H7 (cell line): ENCODE measurements around the gene RPIA. TPM values are rescaled to one million over a fixed set of nuclear protein-coding genes. Genes with fewer than 3 reads are reported as not detected.
"Not testable (repeated sequence)": the region's sequence is repeated elsewhere in the genome, so short reads cannot be mapped to it uniquely, and the experiment has no call there.

ENCODE experiments used
- DNase-seq: peaks from one replicate; pipeline ENCODE4 v3.0.0; 2012
- H3K27me3 ChIP-seq: 2 replicates; pipeline ENCODE4 v1.6.0; 2011; ENCODE audit warnings: mild to moderate bottlenecking, low read length; ENCODE audit not compliant: control insufficient read depth, insufficient read depth
- H3K36me3 ChIP-seq: replicated peaks from 2 replicates; pipeline ENCODE4 v1.5.1; 2011; ENCODE audit warnings: low read length; ENCODE audit not compliant: control insufficient read depth, insufficient read depth
- H3K4me3 ChIP-seq: 2 replicates; pipeline ENCODE4 v1.5.1; 2011; ENCODE audit warnings: low read depth, mild to moderate bottlenecking, control low read depth, low read length, moderate library complexity; ENCODE audit not compliant: insufficient read depth
- total RNA-seq: library from RNA; depleted of rRNA; stranded (reverse); fragments of >200 nt; shearing (Covaris generic); gene quantifications from 2 replicates; pipeline ENCODE4 v1.2.3, GENCODE V29; 2014; rRNA removed

The RPIA gene
- 8.6 and 10.3 TPM in 2 replicates for total RNA-seq

- peak within 1 kb of the TSS; percentile 84 for H3K4me3 ChIP-seq
- H3K27me3 ChIP-seq, result no peaks in the 10 kb centered on the region
- H3K36me3 ChIP-seq, result no peaks in the 10 kb centered on the region
- peak; percentile 96 for DNase-seq
Observed at GRCh38 chr2:88691339-88692183, at the start of gene RPIA. TSS of gene RPIA (plus strand) at chr2:88691673. CDS start at chr2:88691699, 26 bp downstream.

DNA sequence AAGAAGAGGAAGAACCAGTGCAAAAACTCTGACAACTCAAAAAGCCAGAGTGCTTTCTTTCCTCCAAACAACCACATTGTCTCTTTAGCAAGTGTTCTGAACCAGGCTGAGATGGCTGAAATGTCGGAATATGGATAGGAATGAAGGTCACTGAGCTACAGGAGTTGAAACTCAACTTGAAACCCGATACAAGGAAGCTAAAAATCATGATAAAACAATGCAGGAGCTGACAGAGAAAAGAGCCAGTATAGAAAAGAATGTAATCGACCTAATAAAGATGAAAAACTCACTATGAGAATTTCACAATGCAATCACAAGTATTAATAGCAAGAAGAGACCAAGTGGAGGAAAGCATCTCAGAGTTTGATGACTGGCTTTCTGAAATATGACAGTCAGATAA, 49.2 kb upstream of the RPIA start:
- DNase-seq, result no peak
- no peak overlapping the region for H3K4me3 ChIP-seq
- H3K36me3 ChIP-seq, result no peaks in the 10 kb centered on the region
- H3K27me3 ChIP-seq, result no peaks in the 10 kb centered on the region

DNA sequence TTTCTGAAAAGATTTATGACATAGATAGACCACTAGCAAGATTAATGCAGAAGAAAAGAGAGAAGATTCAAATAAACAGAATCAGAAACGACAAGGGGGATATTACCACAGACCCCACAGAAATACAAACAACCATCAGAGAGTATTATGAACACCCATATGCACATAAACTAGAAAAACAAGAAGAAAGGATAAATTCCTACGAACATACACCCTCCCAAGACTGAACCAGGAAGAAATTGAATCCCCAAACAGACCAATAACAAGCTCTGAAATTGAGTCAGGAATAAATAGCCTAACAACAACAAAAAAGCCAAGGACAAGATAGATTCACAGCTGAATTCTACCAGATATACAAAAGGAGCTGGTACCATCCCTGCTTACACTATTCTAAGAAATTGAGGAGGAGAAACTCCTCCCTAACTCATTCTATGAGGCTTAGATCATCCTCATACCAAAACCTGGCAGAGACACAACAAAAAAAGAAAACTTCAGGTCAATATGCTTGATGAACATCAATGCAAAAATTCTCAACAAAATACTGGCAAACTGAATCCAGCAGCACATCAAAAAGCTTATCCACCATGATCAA, 46.1 kb upstream of the RPIA start:
- not testable (repeated sequence) for H3K4me3 ChIP-seq, H3K27me3 ChIP-seq, DNase-seq, H3K36me3 ChIP-seq

- no peaks in the 10 kb centered on the region for H3K27me3 ChIP-seq
- no peak overlapping the region for H3K4me3 ChIP-seq
- no peak for DNase-seq
- no peaks in the 10 kb centered on the region for H3K36me3 ChIP-seq
Observed at GRCh38 chr2:88651646-88652045, 39.8 kb upstream of the RPIA start.

DNA sequence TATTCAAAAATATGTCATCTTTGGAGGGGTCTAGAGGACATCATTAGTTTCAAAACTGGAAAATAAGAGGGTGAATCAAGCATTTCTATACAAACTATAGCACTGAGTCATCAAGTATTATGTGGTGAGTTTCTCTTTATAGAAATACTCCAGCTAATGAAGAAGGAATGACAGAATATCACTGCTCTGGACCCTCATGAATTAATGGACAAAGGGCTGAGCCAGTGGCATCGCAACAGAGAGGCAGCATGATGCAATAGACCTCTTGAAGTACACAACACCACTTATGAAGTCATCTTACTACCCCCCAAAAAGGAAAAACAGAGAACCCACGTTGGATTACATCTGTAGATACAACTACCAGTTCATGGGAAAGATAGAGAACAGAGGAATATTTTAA, 36.8 kb upstream of the RPIA start:
- DNase-seq, result no peak
- no peaks in the 10 kb centered on the region for H3K27me3 ChIP-seq
- no peaks in the 10 kb centered on the region for H3K36me3 ChIP-seq
- no peak overlapping the region for H3K4me3 ChIP-seq

GRCh38 chr2:88656690-88657089, 34.8 kb upstream of the RPIA start:
- no peak for DNase-seq
- H3K36me3 ChIP-seq, result no peaks in the 10 kb centered on the region

GRCh38 chr2:88657131-88657530, 34.3 kb upstream of the RPIA start:
- no peak overlapping the region for H3K4me3 ChIP-seq
- no peaks in the 10 kb centered on the region for H3K36me3 ChIP-seq
- no peaks in the 10 kb centered on the region for H3K27me3 ChIP-seq
- no peak for DNase-seq

More at GRCh38 chr2:88656690-88657089, 34.8 kb upstream of the RPIA start:
- no peaks in the 10 kb centered on the region for H3K27me3 ChIP-seq
- H3K4me3 ChIP-seq, result no peak overlapping the region

- Histone ChIP-seq H3K36me3 (no peaks in the 10 kb centered on the region), H3K4me3 (no peak overlapping the region), H3K27me3 (no peaks in the 10 kb centered on the region)
- no peak for DNase-seq
Observed at GRCh38 chr2:88658326-88658725, 33.1 kb upstream of the RPIA start.

DNA sequence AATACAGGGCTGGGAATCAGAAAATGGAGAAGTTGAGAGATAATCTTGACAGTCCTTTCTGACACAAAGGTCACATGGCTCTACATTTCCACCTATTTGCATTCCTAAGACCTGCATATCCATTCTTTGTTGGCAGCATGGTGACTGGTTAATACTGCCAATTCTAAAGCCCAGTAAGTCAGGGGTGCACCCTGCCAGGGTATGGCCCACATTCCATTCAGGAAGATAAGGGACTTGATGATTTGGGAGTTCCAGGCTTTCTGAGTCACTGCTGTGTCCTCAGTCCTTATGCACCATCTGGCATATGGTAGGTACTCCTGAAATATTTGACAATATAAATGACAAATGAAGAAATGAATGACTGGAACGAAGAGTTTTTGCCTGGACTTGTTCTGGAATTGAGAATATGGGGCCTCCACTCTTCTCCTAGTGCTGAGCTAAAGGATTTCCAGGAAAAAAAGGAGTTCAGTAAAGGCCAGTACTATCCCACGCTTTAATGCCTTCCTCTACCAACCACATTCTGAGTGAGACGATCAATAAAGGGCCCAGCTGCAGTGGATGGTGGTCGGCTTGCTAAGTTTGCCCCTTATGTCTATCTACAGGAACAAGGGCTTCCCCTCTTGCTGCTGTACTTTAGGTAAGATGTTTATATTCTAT, 32.5 kb upstream of the RPIA start:
- H3K4me3 ChIP-seq, result no peak overlapping the region
- no peaks in the 10 kb centered on the region for H3K27me3 ChIP-seq
- no peaks in the 10 kb centered on the region for H3K36me3 ChIP-seq
- DNase-seq, result peak; percentile 26

DNA sequence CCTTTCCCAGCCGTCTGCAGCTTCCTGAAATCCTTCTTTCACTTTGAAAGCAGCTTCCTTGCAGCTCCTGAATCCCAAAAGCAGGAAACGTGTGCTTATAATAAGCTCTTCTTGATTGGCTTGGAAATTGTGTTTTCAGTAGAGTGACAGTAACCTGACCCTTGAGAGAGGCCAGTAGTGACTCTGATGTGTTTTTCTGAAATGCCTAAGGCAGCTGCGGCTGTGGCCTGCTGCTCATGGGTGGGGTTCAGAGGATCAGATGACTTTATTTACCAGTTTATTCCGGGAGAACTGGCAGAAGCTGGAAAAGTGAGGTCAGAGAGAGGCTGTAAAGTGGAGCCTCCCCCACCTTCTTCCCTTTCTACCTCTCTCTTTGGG, 31.9 kb upstream of the RPIA start:
- no peaks in the 10 kb centered on the region for H3K27me3 ChIP-seq
- no peak overlapping the region for H3K4me3 ChIP-seq
- DNase-seq, result no peak
- no peaks in the 10 kb centered on the region for H3K36me3 ChIP-seq

GRCh38 chr2:88660622-88661021, 30.9 kb upstream of the RPIA start:
- no peak for DNase-seq
- Histone ChIP-seq H3K27me3 (no peaks in the 10 kb centered on the region), H3K36me3 (no peaks in the 10 kb centered on the region), H3K4me3 (no peak overlapping the region)

DNA sequence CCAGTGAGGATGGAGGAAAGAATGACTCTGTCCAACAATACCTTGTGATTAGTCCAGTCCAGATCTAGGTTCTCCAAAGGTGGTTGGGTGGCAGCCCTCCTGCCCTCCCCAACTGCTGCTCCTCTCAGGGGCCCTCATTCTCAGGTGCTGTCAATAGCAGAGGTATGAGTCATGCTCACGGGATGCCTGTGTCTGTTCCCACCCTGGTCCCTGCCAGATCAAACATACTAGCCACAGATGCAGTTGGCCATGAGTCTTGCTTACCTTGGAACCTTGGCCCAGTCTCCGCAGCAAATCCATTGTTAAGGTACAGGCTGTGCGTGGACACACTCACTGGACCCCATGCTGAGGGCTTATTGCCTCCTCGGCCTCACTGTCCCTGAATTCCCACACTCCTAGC, 24.9 kb upstream of the RPIA start:
- H3K27me3 ChIP-seq, result no peaks in the 10 kb centered on the region
- no peak for DNase-seq
- H3K36me3 ChIP-seq, result no peaks in the 10 kb centered on the region
- no peak overlapping the region for H3K4me3 ChIP-seq

GRCh38 chr2:88667219-88667618, 24.3 kb upstream of the RPIA start:
- no peaks in the 10 kb centered on the region for H3K27me3 ChIP-seq
- H3K4me3 ChIP-seq, result no peak overlapping the region
- H3K36me3 ChIP-seq, result no peaks in the 10 kb centered on the region
- DNase-seq, result no peak

- no peak overlapping the region for H3K4me3 ChIP-seq
- no peaks in the 10 kb centered on the region for H3K27me3 ChIP-seq
- no peaks in the 10 kb centered on the region for H3K36me3 ChIP-seq
- no peak for DNase-seq
Observed at GRCh38 chr2:88668862-88669261, 22.6 kb upstream of the RPIA start.
